Astrocyte (in vitro differentiated cells and primary cell): Measurements from ENCODE around the gene IGDCC3. TPM values are rescaled to one million over a fixed set of nuclear protein-coding genes. Genes with fewer than 3 reads are reported as not detected.
A peak's percentile ranks its signal among the peaks of the same experiment; 100 is the strongest.

Experiments
- DNase-seq: peaks from one replicate; pipeline ENCODE4 v3.0.0-alpha.2; 2010; ENCODE audit warnings: low read depth
- FAIRE-seq: peaks from 2 replicates; lab custom pipeline; 2011; peaks lifted over from hg19 to GRCh38; lab: Jason Lieb, UNC
- H2AFZ ChIP-seq: 2 replicates; pipeline ENCODE4 v1.6.0; 2012; ENCODE audit warnings: low read depth, low read length, inconsistent platforms
- H3K27ac ChIP-seq: 2 replicates; pipeline ENCODE4 v1.5.1; 2011; ENCODE audit warnings: low read depth, low read length, inconsistent platforms
- H3K27me3 ChIP-seq: 2 replicates; pipeline ENCODE4 v1.6.0; 2011; ENCODE audit warnings: low read length, inconsistent platforms; ENCODE audit not compliant: insufficient read depth
- H3K36me3 ChIP-seq: 2 replicates; pipeline ENCODE4 v1.5.1; 2011; ENCODE audit warnings: low read length, inconsistent platforms; ENCODE audit not compliant: insufficient read depth
- H3K4me1 ChIP-seq: 2 replicates; pipeline ENCODE4 v1.5.1; 2011; ENCODE audit warnings: low read length, inconsistent platforms; ENCODE audit not compliant: insufficient read depth
- H3K4me2 ChIP-seq: 2 replicates; pipeline ENCODE4 v1.6.0; 2012; ENCODE audit warnings: low read length, inconsistent platforms
- H3K4me3 ChIP-seq: 2 replicates; pipeline ENCODE4 v1.5.1; 2011; ENCODE audit warnings: low read depth, mild to moderate bottlenecking, low read length, inconsistent platforms; ENCODE audit not compliant: insufficient read depth
- H3K79me2 ChIP-seq: 2 replicates; pipeline ENCODE4 v1.6.0; 2012; ENCODE audit warnings: mild to moderate bottlenecking, low read length, inconsistent platforms; ENCODE audit not compliant: insufficient read depth
- H3K9ac ChIP-seq: 2 replicates; pipeline ENCODE4 v1.6.0; 2012; ENCODE audit warnings: mild to moderate bottlenecking, low read length, inconsistent platforms
- H3K9me3 ChIP-seq: 2 replicates; pipeline ENCODE4 v1.5.1; 2012; ENCODE audit warnings: low read depth, mild to moderate bottlenecking, low read length, inconsistent platforms; ENCODE audit not compliant: insufficient read depth
- H4K20me1 ChIP-seq: 2 replicates; pipeline ENCODE4 v1.6.0; 2012; ENCODE audit warnings: low read length, inconsistent platforms; ENCODE audit not compliant: insufficient read depth
- H3K27ac Mint-ChIP-seq: one replicate; pipeline ENCODE4 v1.8.0; 2021; ENCODE audit warnings: mild to moderate bottlenecking, mixed read lengths; ENCODE audit not compliant: unreplicated experiment
- H3K27me3 Mint-ChIP-seq: one replicate; pipeline ENCODE4 v1.8.0; 2021; ENCODE audit warnings: low read depth, mixed read lengths; ENCODE audit not compliant: unreplicated experiment
- H3K36me3 Mint-ChIP-seq: one replicate; pipeline ENCODE4 v1.8.0; 2021; ENCODE audit warnings: low read depth, mixed read lengths; ENCODE audit not compliant: unreplicated experiment
- H3K4me1 Mint-ChIP-seq: one replicate; pipeline ENCODE4 v1.8.0; 2021; ENCODE audit warnings: low read depth, mixed read lengths; ENCODE audit not compliant: unreplicated experiment
- H3K4me3 Mint-ChIP-seq: one replicate; pipeline ENCODE4 v1.8.0; 2021; ENCODE audit warnings: mild to moderate bottlenecking, moderate library complexity, mixed read lengths; ENCODE audit not compliant: unreplicated experiment
- H3K9me3 Mint-ChIP-seq: one replicate; pipeline ENCODE4 v1.8.0; 2021; ENCODE audit warnings: mild to moderate bottlenecking, mixed read lengths; ENCODE audit not compliant: unreplicated experiment
- EZH2 ChIP-seq: IDR thresholded peaks from 2 replicates; pipeline ENCODE4 v1.6.1; 2012; ENCODE audit warnings: mild to moderate bottlenecking, low read length, inconsistent platforms; ENCODE audit not compliant: insufficient read depth
- total RNA-seq: library from RNA; stranded (reverse); gene quantifications from 2 replicates; pipeline ENCODE4 v1.2.1, GENCODE V29; 2021
- TF ChIP-seq, protein P1 (sequence below): IDR thresholded peaks from 2 replicates; pipeline ENCODE4 v1.5.1; 2011; ENCODE audit warnings: low read depth, mild to moderate bottlenecking, inconsistent platforms, low read length, moderate library complexity; ENCODE audit not compliant: insufficient read depth

IGDCC3 gene
- total RNA-seq, 1 donor from 2014 or later: 11.0 TPM

- no peaks in the 10 kb centered on the region for H3K36me3 ChIP-seq
- H3K27me3 ChIP-seq: no peaks in the 10 kb centered on the region
- H3K79me2 ChIP-seq: no peaks in the 10 kb centered on the region
- FAIRE-seq (no peak), DNase-seq (no peak)
- H3K4me3 ChIP-seq: no peak overlapping the region
- no peaks in the 10 kb centered on the region for H3K9me3 ChIP-seq
- no peak overlapping the region for H3K4me3 Mint-ChIP-seq
- peaks cover 3% of the 10 kb centered on the region for H4K20me1 ChIP-seq
- H3K4me1 ChIP-seq: peaks cover 65% of the 10 kb centered on the region
- no peak overlapping the region for H3K27ac ChIP-seq
- no peak overlapping the region for H2AFZ ChIP-seq
- H3K27ac Mint-ChIP-seq: no peak overlapping the region
- H3K4me1 Mint-ChIP-seq: peaks cover 53% of the 10 kb centered on the region
- H3K4me2 ChIP-seq: peak overlapping the region; percentile 37
- no peak for TF ChIP-seq EZH2
- TF ChIP-seq, protein P1, sequence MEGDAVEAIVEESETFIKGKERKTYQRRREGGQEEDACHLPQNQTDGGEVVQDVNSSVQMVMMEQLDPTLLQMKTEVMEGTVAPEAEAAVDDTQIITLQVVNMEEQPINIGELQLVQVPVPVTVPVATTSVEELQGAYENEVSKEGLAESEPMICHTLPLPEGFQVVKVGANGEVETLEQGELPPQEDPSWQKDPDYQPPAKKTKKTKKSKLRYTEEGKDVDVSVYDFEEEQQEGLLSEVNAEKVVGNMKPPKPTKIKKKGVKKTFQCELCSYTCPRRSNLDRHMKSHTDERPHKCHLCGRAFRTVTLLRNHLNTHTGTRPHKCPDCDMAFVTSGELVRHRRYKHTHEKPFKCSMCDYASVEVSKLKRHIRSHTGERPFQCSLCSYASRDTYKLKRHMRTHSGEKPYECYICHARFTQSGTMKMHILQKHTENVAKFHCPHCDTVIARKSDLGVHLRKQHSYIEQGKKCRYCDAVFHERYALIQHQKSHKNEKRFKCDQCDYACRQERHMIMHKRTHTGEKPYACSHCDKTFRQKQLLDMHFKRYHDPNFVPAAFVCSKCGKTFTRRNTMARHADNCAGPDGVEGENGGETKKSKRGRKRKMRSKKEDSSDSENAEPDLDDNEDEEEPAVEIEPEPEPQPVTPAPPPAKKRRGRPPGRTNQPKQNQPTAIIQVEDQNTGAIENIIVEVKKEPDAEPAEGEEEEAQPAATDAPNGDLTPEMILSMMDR: no peak
- no peaks in the 10 kb centered on the region for H3K9me3 Mint-ChIP-seq
- H3K36me3 Mint-ChIP-seq: peaks cover 6% of the 10 kb centered on the region
- H3K27me3 Mint-ChIP-seq: no peaks in the 10 kb centered on the region
- H3K9ac ChIP-seq: no peak overlapping the region
These were observed 33.2 kb upstream of the IGDCC3 start for GRCh38 chr15:65410972-65411371.

DNA sequence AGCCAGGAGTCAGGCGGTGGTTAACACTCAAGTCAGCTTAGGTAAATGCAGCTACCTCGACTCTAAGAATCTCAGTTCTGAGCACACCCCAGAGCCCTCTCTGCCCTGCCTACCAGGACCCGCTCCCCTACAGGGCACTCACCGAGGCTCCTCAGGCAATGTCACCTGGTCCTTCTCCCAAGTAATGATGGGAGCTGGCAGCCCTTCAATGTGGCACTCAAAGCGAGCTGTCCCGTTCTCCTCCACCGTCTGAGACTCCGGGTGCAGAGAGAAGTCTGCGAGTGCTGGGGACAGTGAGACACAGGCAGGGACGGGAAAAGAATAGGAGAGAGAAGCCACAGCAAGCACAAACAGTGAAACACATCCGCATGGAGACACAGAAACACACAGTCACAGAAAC is 32.2 kb upstream of the IGDCC3 start:
- FAIRE-seq: no peak
- Histone ChIP-seq H4K20me1 (no peaks in the 10 kb centered on the region), H3K9ac (no peak overlapping the region), H3K36me3 (no peaks in the 10 kb centered on the region), H3K4me3 (no peak overlapping the region), H3K4me1 (peaks cover 57% of the 10 kb centered on the region), H3K79me2 (no peaks in the 10 kb centered on the region), H2AFZ (no peak overlapping the region), H3K27me3 (no peaks in the 10 kb centered on the region), H3K9me3 (no peaks in the 10 kb centered on the region), H3K27ac (peak overlapping the region; percentile 38), H3K4me2 (peak overlapping the region; percentile 55)
- TF ChIP-seq, protein P1: no peak
- TF ChIP-seq EZH2: no peak
- DNase-seq: no peak
- no peak overlapping the region for H3K4me3 Mint-ChIP-seq
- peaks cover 6% of the 10 kb centered on the region for H3K36me3 Mint-ChIP-seq
- H3K27me3 Mint-ChIP-seq: no peaks in the 10 kb centered on the region
- H3K4me1 Mint-ChIP-seq: peaks cover 47% of the 10 kb centered on the region
- no peaks in the 10 kb centered on the region for H3K9me3 Mint-ChIP-seq
- peak overlapping the region; percentile 75 for H3K27ac Mint-ChIP-seq

GRCh38 chr15:65409036-65409631 is 31.3 kb upstream of the IGDCC3 start:
- Mint-ChIP-seq H3K27me3 (no peaks in the 10 kb centered on the region), H3K27ac (peak overlapping the region; percentile 97), H3K4me1 (peaks cover 38% of the 10 kb centered on the region), H3K9me3 (no peaks in the 10 kb centered on the region), H3K36me3 (peaks cover 6% of the 10 kb centered on the region), H3K4me3 (peak overlapping the region; percentile 50)
- no peaks in the 10 kb centered on the region for H3K27me3 ChIP-seq
- peak overlapping the region; percentile 77 for H3K9ac ChIP-seq
- H3K9me3 ChIP-seq: no peaks in the 10 kb centered on the region
- H3K4me3 ChIP-seq: peak overlapping the region; percentile 20
- H4K20me1 ChIP-seq: no peaks in the 10 kb centered on the region
- H3K36me3 ChIP-seq: no peaks in the 10 kb centered on the region
- H3K4me2 ChIP-seq: peak overlapping the region; percentile 69
- FAIRE-seq (peak; percentile 96), DNase-seq (peak; percentile 100)
- H3K79me2 ChIP-seq: no peaks in the 10 kb centered on the region
- peak overlapping the region; percentile 96 for H3K27ac ChIP-seq
- H2AFZ ChIP-seq: peak overlapping the region; percentile 27
- TF ChIP-seq EZH2: no peak
- TF ChIP-seq, protein P1: no peak
- peaks cover 48% of the 10 kb centered on the region for H3K4me1 ChIP-seq
